WTC11 (cell line): ENCODE results near the gene NECAB2.

Experiments used
- FOXJ3 ChIP-seq: sonication (generic); formaldehyde crosslinking; IDR thresholded peaks from 2 replicates; pipeline ENCODE4 v1.9.0; 2021; ENCODE audit warnings: missing genetic modification reagents, mild to moderate bottlenecking, borderline replicate concordance
- IRF2 ChIP-seq: sonication (generic); formaldehyde crosslinking; IDR thresholded peaks from 2 replicates; pipeline ENCODE4 v1.8.0; 2022; ENCODE audit warnings: low read depth, missing genetic modification reagents, borderline replicate concordance
- MXD4 ChIP-seq: fragments of 250-450 bp; sonication (Bioruptor Pico); IDR thresholded peaks from 2 replicates; pipeline ENCODE4 v1.8.0; 2021; ENCODE audit warnings: mild to moderate bottlenecking, moderate library complexity, borderline replicate concordance
- NR2C2 ChIP-seq: sonication (generic); formaldehyde crosslinking; IDR thresholded peaks from 2 replicates; pipeline ENCODE4 v1.8.0; 2022; ENCODE audit warnings: mild to moderate bottlenecking, missing genetic modification reagents
- RELA ChIP-seq: sonication (generic); formaldehyde crosslinking; IDR thresholded peaks from 2 replicates; pipeline ENCODE4 v1.8.1; 2022; ENCODE audit warnings: missing genetic modification reagents, mild to moderate bottlenecking, borderline replicate concordance
- ZNF671 ChIP-seq: fragments of 250-450 bp; sonication (Bioruptor Pico); IDR thresholded peaks from 2 replicates; pipeline ENCODE4 v1.8.0; 2021; ENCODE audit warnings: mild to moderate bottlenecking
- TF ChIP-seq, protein P1 (sequence below): fragments of 200-600 bp; IDR thresholded peaks from 2 replicates; pipeline ENCODE4 v1.8.0; 2022; ENCODE audit warnings: antibody characterized with exemption
- TF ChIP-seq, protein P2 (sequence below): sonication (generic); formaldehyde crosslinking; IDR thresholded peaks from 2 replicates; pipeline ENCODE4 v1.8.1; 2022; ENCODE audit warnings: mild to moderate bottlenecking, moderate library complexity, missing genetic modification reagents
- TF ChIP-seq, protein P3 (sequence below): sonication (generic); formaldehyde crosslinking; IDR thresholded peaks from 2 replicates; pipeline ENCODE4 v1.8.1; 2023; ENCODE audit warnings: mild to moderate bottlenecking, missing genetic modification reagents, moderate library complexity
- TF ChIP-seq, protein P4 (sequence below): sonication (generic); formaldehyde crosslinking; conservative IDR thresholded peaks from 2 replicates; pipeline ENCODE4 v1.8.1; 2023; ENCODE audit warnings: mild to moderate bottlenecking, low read depth, missing genetic modification reagents, moderate library complexity
- TF ChIP-seq, protein P5 (sequence below): sonication (generic); formaldehyde crosslinking; IDR thresholded peaks from 2 replicates; pipeline ENCODE4 v1.8.1; 2022; ENCODE audit warnings: low read depth, missing genetic modification reagents, borderline replicate concordance
- TF ChIP-seq, protein P6 (sequence below): sonication (generic); formaldehyde crosslinking; IDR thresholded peaks from 2 replicates; pipeline ENCODE4 v1.8.0; 2023; ENCODE audit warnings: missing genetic modification reagents

DNA sequence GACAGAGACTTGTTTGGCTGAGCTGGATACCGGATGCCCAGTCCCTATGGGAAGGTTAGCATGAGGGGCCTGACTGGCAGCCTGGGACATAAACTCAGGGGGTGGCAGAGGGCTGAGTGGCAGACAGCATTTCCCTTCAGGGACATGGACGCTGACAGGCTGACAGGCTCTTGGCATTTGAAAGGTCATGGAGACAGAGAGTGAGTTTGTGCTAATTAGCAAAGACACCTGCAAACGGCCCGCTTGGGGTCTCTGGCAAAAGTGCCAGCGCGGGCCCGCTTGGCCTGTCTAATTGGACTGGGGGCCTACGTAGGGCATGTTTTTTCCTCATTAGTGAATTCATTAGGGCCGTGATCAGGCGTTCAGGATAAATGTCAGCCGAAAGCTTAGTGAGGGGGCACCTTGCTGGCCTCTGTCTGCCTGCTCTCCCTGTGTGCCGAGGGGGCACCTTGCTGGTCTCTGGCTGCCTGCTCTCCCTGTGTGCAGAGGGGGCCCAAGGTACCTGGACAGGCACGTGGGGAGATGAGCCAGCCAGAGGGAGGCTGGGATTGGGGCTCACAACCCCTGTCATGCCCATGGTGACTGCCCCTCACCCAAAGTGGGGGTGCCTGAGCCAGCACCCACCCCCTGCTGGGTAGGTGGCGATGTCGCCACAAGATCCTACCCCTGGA, 7.7 kb downstream of the NECAB2 start:
- TF ChIP-seq, protein P1, sequence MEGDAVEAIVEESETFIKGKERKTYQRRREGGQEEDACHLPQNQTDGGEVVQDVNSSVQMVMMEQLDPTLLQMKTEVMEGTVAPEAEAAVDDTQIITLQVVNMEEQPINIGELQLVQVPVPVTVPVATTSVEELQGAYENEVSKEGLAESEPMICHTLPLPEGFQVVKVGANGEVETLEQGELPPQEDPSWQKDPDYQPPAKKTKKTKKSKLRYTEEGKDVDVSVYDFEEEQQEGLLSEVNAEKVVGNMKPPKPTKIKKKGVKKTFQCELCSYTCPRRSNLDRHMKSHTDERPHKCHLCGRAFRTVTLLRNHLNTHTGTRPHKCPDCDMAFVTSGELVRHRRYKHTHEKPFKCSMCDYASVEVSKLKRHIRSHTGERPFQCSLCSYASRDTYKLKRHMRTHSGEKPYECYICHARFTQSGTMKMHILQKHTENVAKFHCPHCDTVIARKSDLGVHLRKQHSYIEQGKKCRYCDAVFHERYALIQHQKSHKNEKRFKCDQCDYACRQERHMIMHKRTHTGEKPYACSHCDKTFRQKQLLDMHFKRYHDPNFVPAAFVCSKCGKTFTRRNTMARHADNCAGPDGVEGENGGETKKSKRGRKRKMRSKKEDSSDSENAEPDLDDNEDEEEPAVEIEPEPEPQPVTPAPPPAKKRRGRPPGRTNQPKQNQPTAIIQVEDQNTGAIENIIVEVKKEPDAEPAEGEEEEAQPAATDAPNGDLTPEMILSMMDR, result no peak
- TF ChIP-seq, protein P2, sequence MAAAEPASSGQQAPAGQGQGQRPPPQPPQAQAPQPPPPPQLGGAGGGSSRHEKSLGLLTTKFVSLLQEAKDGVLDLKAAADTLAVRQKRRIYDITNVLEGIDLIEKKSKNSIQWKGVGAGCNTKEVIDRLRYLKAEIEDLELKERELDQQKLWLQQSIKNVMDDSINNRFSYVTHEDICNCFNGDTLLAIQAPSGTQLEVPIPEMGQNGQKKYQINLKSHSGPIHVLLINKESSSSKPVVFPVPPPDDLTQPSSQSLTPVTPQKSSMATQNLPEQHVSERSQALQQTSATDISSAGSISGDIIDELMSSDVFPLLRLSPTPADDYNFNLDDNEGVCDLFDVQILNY (CRISPR knock-in tag), result no peak
- TF ChIP-seq, protein P3, sequence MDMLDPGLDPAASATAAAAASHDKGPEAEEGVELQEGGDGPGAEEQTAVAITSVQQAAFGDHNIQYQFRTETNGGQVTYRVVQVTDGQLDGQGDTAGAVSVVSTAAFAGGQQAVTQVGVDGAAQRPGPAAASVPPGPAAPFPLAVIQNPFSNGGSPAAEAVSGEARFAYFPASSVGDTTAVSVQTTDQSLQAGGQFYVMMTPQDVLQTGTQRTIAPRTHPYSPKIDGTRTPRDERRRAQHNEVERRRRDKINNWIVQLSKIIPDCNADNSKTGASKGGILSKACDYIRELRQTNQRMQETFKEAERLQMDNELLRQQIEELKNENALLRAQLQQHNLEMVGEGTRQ (CRISPR knock-in tag), result no peak
- no peak for TF ChIP-seq RELA (CRISPR knock-in tag)
- TF ChIP-seq MXD4 (CRISPR knock-in tag), result no peak
- TF ChIP-seq, protein P4, sequence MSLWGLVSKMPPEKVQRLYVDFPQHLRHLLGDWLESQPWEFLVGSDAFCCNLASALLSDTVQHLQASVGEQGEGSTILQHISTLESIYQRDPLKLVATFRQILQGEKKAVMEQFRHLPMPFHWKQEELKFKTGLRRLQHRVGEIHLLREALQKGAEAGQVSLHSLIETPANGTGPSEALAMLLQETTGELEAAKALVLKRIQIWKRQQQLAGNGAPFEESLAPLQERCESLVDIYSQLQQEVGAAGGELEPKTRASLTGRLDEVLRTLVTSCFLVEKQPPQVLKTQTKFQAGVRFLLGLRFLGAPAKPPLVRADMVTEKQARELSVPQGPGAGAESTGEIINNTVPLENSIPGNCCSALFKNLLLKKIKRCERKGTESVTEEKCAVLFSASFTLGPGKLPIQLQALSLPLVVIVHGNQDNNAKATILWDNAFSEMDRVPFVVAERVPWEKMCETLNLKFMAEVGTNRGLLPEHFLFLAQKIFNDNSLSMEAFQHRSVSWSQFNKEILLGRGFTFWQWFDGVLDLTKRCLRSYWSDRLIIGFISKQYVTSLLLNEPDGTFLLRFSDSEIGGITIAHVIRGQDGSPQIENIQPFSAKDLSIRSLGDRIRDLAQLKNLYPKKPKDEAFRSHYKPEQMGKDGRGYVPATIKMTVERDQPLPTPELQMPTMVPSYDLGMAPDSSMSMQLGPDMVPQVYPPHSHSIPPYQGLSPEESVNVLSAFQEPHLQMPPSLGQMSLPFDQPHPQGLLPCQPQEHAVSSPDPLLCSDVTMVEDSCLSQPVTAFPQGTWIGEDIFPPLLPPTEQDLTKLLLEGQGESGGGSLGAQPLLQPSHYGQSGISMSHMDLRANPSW (CRISPR knock-in tag), result no peak
- TF ChIP-seq, protein P5, sequence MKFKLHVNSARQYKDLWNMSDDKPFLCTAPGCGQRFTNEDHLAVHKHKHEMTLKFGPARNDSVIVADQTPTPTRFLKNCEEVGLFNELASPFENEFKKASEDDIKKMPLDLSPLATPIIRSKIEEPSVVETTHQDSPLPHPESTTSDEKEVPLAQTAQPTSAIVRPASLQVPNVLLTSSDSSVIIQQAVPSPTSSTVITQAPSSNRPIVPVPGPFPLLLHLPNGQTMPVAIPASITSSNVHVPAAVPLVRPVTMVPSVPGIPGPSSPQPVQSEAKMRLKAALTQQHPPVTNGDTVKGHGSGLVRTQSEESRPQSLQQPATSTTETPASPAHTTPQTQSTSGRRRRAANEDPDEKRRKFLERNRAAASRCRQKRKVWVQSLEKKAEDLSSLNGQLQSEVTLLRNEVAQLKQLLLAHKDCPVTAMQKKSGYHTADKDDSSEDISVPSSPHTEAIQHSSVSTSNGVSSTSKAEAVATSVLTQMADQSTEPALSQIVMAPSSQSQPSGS, result no peak
- no peak for TF ChIP-seq NR2C2
- TF ChIP-seq IRF2 (CRISPR knock-in tag), result no peak
- no peak for TF ChIP-seq FOXJ3
- TF ChIP-seq ZNF671, result no peak
- TF ChIP-seq, protein P6, sequence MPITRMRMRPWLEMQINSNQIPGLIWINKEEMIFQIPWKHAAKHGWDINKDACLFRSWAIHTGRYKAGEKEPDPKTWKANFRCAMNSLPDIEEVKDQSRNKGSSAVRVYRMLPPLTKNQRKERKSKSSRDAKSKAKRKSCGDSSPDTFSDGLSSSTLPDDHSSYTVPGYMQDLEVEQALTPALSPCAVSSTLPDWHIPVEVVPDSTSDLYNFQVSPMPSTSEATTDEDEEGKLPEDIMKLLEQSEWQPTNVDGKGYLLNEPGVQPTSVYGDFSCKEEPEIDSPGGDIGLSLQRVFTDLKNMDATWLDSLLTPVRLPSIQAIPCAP (CRISPR knock-in tag), result no peak
